HG02852 (cell line): ENCODE data around the gene RPS6KL1.

Source experiments
- ATAC-seq: cut with Tn5 transposase; IDR thresholded peaks from one replicate; pipeline ENCODE4 v1.9.1; 2021; ENCODE audit warnings: mild to moderate bottlenecking, moderate library complexity; ENCODE audit not compliant: unreplicated experiment

RPS6KL1 gene

DNA sequence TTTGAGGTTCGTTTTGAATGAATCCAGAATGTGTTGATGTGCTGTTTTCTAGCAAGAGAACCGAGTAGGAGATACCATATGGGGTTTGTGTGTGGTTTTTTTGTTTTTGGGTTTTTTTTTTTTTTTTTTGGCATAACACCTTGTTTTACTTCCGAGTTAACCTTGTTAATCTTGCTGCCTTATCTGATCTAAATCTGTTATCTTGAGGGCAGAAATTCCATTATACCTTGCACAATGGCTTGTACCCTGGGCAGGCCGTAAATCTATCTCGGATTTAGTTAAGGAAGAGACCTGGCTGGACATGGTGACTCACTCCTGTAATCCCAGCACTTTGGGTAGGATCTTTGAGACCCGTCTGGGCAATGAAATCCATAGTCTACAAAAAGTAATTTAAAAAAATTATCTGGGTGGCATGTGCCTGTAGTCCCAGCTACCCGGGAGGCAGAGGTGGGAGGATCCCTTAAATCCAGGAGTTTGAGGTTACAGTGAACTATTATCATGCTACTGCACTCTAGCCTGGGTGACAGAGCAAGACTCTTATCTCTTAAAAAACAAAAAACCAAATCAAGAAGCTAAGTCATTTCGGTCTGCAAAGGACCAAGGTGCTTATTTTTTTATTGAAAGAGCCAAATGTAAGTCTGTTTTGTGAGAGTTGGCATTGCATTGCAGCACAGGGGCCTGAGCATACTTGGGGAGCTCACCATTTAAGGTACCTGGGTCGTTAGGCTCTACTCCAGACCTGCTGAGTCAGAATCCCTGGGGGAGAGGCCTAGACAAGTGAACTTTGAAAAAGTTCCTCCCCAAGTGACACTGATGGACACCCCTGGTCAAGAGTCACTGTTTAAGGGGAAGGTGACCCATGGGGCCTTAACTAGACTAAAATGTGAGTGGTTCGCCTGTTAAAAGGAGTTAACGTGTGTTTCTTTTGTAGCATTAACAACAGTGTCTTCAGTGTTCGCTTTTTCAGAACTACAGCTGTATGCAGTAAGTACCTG is 34.6 kb downstream of the RPS6KL1 start:
- no peak for ATAC-seq

GRCh38 chr14:74886001-74886400 is 37.1 kb downstream of the RPS6KL1 start:
- ATAC-seq: no peak

GRCh38 chr14:74882103-74882920 is 40.7 kb downstream of the RPS6KL1 start:
- peak; percentile 46 for ATAC-seq

GRCh38 chr14:74881431-74882102 is 41.5 kb downstream of the RPS6KL1 start, which contains the start of gene DLST:
DLST (plus strand) TSS chr14:74881916; CDS start chr14:74881954, 38 bp downstream.
- ATAC-seq: peak; percentile 92

DNA sequence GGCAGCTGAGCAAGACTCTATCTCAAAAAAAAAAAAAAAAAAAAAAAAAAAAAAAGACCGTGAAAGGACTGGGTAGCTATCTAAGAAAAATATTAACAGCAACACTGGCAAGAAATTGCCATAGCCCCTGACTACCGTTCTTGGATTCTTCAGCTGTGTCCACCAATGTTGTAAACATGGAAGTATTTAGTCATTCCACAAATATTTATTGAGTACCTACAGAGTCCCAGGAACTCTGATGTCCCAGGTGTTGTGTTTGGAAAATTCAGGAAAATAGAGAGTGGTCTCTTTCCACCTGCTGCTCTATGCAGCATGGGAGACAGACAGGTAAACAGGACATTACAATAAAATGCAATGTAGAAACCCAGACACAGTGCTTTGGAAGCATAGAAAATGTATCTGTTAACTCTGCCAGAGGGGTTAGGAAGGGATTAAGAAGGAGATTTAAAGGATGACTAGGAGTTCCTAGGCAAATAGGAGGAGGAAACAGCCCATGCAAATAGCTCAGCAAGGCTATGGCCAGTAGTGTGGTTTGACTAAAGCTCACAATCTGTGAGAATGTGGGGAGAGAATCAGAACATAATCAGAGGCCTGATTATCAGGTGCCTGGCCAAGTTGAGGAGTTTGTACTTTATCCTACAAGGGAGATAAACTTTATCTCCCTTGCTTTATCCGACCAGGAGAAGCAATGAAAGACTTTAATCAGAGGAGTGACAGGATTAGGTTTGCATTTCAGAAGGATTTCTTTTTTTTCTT is 43.5 kb downstream of the RPS6KL1 start:
- ATAC-seq: no peak

- no peak for ATAC-seq
Measured at GRCh38 chr14:74875941-74876913, 46.8 kb downstream of the RPS6KL1 start, which contains the start of gene PROX2. PROX2 (minus strand) TSS chr14:74876145; CDS start chr14:74863834, 12,311 bp downstream.

DNA sequence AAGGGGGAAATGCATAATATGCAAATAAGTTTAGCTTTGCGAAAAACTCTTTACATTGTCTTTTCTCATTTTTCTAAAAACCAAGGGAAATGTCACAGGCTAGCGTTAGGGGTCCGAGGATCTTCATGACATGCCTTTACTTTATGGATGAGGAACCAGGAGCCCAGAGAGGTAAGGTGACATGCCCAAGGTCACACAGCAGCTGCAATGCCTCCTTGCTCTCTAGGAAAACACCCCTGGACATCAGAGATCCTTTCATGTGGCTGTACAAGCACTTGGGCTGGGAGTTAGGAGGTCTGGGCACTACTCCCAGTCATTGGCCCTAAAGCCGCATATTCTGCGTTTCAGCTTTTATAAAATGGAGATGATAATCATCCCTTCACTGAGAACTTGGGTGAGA is 47.9 kb downstream of the RPS6KL1 start:
- no peak for ATAC-seq

DNA sequence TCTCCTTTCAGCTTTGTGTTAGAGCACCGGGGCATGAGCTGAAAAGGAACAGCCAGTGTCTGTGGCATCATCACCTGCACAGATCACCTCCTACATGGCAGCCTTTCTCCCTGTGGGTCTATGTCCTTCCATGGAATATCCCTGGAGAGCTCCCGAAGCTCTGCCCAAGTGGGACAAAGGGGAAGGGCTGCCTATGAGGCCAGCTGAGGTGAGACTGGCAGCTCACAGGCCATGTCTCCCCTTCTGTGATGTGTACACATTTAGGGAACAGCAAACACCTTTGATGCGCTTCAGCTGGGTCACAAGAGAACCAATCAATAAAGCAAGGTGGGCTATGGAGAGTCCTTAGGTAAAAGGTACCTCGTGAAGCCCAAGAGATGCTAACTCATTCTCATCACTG is 51.2 kb downstream of the RPS6KL1 start:
- ATAC-seq: no peak

DNA sequence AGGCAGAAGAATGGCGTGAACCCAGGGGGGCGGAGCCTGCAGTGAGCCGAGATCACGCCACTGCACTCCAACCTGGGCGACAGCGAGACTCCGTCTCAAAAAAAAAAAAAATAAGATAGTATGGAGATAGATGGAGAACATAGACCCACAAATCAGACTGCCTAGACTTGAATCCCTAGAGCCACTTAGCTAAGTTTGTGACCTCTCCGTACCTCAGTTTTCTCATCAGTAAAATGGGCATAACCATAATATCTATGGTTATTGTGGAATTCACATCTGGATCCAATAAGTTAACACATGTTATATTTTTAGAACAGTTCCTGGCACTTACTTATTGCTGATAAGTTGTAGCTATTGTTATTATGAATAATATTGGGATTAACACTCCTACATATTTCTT is 54.3 kb downstream of the RPS6KL1 start:
- no peak for ATAC-seq

DNA sequence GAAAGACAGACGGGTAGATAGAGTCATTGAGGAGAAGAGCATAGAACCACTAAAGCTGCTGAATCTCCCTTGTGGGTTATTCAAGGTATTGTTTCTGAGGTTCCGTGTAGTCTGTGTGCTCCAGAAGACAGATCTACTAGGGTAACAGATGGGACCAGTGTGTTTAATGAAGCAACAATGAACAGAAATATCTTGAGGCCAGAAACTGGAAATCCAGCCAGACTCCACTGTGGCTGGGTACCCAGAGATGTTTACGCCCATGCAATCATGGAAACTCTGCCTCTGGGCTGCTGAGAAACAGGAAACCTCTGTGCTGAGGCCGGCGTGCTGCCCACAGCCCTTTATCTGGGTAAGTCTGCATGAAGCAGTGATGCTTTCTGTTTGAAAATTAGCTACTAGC is 55.4 kb downstream of the RPS6KL1 start:
- ATAC-seq: no peak

DNA sequence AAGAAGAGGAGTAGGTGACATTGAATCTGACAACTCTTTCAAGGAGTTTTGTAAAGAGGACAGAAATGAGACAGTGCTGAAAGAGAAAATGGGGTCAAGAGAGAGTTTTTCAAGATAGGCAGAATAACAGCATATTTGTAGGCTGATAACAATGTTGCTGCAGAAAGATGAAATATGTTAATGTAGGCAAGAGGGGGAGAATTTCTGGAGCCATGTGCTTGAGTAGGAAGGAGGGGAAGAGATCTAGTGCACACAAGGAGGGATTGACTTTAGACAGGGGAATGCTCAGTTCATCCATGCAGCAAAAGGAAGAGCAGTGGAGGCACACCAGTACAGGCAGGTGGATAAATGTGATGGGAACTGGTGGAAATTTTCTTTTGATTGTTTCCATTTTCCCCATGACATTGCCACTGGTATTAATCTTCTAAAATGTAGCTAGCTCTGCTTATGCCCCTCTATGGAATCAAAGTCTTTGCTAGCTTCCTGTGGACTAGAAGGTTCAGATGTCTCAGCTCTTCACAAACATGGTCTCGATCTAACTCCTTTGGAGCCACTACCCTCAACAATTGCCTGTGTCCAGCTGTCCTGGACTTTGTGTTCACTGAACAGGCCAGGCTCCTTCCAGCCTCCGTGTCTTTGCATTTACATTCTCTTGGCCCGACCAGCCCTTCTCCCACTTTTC is 56.2 kb downstream of the RPS6KL1 start:
- ATAC-seq: no peak

DNA sequence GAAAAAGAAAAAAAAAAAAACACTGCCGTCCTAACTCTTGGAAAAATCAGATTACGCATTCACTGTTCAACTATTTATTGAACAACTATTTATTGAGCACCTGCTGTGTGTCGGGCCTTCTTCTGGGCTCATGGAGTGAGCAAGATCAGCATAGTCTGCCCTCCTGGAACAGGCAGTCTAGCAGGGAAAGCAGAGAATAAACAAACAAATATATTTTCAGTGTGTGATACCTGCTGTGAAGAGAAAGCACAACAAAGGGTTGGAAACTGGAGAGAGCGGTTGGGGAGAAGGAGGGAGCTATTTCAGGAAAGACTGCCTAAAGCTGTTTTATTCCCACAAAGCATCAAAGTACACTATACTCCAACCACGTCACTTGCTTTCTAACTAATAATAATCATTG is 57.9 kb downstream of the RPS6KL1 start:
- ATAC-seq: no peak

- no peak for ATAC-seq
Measured at GRCh38 chr14:74864198-74864597, 58.9 kb downstream of the RPS6KL1 start.

DNA sequence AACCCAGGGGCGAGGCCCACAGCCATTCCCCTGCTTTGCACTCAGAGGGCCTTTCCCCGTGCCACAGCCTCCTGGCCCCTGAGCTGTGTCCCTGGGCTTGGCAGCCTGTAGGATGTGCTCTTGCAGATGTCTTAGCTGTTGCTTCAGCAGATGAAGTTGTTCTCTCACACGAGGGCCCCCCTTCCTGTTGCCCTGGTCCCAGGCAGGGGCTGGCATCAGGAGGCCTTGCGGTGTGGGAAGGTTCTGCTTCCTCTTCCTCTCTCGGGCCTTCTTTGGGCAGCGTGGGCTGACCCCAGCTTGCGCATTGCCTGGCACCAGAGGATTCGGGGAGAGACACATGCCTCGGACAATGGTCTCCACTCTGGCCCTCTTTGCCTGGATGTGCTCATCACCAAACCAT is 59.8 kb downstream of the RPS6KL1 start:
- ATAC-seq: no peak

GRCh38 chr14:74861734-74862090 is 61.3 kb downstream of the RPS6KL1 start:
- no peak for ATAC-seq

DNA sequence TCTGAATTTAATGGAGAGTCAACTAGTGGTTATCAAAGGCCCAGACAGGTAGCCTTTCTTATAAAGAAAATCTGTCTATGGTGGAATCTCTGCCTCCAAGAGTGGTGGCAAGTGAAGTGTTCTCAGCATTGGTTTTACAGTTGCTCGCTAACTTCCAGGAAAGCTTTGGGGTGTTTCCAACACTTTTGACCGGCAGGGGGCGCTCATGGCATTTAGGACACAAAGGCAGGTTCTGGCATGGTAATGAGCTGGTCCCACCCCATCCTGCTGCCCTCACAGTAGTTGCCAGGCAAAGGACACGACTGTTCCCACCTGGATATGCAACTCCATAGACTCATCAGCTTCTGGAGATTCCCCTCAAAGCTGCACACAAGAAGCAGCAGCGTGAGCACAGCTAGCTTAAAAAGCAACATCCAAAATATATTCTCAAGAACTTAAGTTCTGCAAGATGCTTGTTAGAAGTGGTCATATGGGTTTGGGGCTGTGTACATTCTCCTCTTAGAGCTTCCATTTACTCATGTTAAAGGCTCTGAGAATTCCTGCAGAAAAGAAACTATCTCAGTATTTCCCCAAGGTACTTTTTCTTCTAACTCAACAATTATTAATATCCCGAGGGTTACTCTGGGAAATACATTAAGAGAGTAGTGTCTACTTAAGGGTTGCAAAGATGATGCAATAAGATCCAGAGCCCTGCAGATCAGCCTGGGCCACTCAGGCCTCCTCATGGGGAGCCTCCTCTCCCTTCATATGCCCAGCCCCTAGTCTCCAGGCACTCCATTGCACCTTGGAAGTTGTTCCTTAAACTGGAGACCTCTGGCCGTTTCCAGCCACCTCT is 61.9 kb downstream of the RPS6KL1 start:
- no peak for ATAC-seq

DNA sequence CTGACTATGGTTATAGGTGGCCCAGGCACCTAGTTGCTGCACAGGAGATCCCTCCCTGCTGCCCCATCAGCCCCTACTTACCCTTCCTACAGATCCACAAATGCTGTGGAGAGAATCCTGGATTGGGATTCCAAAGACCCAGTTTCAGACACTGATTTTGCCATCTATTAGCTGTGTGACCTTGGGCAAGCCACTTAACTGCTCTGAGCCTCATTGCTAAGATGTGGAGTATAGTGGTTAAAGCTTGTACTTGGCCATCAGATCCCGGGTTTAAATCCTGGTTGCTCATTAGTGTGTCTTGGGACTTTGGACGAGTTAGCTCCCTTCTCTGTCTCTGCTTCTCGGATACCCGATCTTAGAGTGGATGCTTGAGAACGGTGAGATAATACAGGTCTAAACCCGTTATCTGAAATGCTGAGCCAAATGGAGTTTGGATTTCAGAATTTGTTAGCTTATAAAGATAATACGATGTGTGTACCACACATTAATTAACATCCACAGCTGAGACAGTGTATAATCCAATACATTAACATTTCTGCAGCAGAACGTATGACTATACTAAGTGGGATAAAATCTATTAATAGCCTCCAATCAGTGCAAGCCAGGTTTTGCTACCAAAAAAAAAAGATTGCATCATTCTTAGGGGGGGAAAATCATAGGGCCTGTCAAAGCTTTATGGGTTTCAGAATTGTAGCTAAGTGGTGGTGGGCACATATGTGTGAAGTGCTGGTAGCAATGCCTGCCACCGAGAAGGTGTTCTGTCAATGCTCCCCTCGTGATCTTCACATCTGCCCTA is 63.1 kb downstream of the RPS6KL1 start:
- ATAC-seq: no peak
